Endothelial cell of umbilical vein (primary cell): Measurements from ENCODE around the gene SMARCA4. TPM values are rescaled to one million over a fixed set of nuclear protein-coding genes. Genes with fewer than 3 reads are reported as not detected.

ENCODE experiments used
- BruUV-seq: library from RNA; stranded (reverse); fragments of 400-500 nt; replicated peaks from 2 replicates; lab custom pipeline; 2021; lab: Mats Ljungman, UMichigan
- CTCF ChIA-PET: fragments of 300-600, 350-600 bp; sonication (Branson Sonifier 250); formaldehyde crosslinking; loops from one replicate; lab custom pipeline; 2021; ENCODE audit warnings: antibody characterized with exemption, inconsistent platforms; lab: Charles Lee
- POLR2A ChIA-PET: fragments of 300-600, 350-600 bp; sonication (Branson Sonifier 250); formaldehyde crosslinking; loops from one replicate; lab custom pipeline; 2021; ENCODE audit warnings: antibody characterized with exemption, inconsistent platforms; lab: Charles Lee
- DNase-seq: peaks from one replicate; pipeline ENCODE4 v3.0.0-alpha.2; 2011; ENCODE audit warnings: low read depth, low spot score
- FAIRE-seq: peaks from 2 replicates; lab custom pipeline; 2011; peaks lifted over from hg19 to GRCh38; lab: Jason Lieb, UNC
- H2AFZ ChIP-seq: 2 replicates; pipeline ENCODE4 v1.6.0; 2012; ENCODE audit warnings: low read depth, low read length, control low read depth, inconsistent platforms
- H3K27ac ChIP-seq: 2 replicates; pipeline ENCODE4 v1.5.1; 2011; ENCODE audit warnings: low read depth, mild to moderate bottlenecking, control low read depth, low read length, moderate library complexity; ENCODE audit not compliant: insufficient read depth
- H3K27me3 ChIP-seq, 2 experiments: 2 replicates each; pipeline versions ENCODE4 v1.6.0 to v1.6.1; 2011; ENCODE audit warnings: low read length in 2 of 2, mixed read lengths in 1 of 2; ENCODE audit not compliant: control insufficient read depth in 2 of 2, insufficient read depth in 2 of 2
- H3K36me3 ChIP-seq, 2 experiments: 2 replicates in 1 of 2; 3 replicates in 1 of 2; pipeline ENCODE4 v1.5.1; 2011; ENCODE audit warnings: low read length in 2 of 2, mild to moderate bottlenecking in 1 of 2, moderate library complexity in 1 of 2; ENCODE audit not compliant: control insufficient read depth in 2 of 2, insufficient read depth in 2 of 2; ENCODE audit errors: extremely low read depth in 1 of 2
- H3K4me1 ChIP-seq: 3 replicates; pipeline ENCODE4 v1.5.1; 2011; ENCODE audit warnings: mild to moderate bottlenecking, low read length; ENCODE audit not compliant: control insufficient read depth, insufficient read depth; ENCODE audit errors: extremely low read depth
- H3K4me2 ChIP-seq: 2 replicates; pipeline ENCODE4 v1.6.1; 2011; ENCODE audit warnings: low read length, control low read depth, mixed read lengths; ENCODE audit not compliant: insufficient read depth
- H3K4me3 ChIP-seq, 3 experiments: fragments of 200-600 bp in 1 of 3; sonication (generic), shearing (Covaris generic) in 1 of 3; replicated peaks in 1 of 3; 2 replicates each; pipeline ENCODE4 v1.5.1; 2011 to 2016; ENCODE audit warnings: control low read depth in 3 of 3, low read length in 3 of 3, mild to moderate bottlenecking in 2 of 3, inconsistent platforms in 1 of 3, low read depth in 1 of 3, moderate library complexity in 1 of 3; ENCODE audit not compliant: insufficient read depth in 1 of 3
- H3K79me2 ChIP-seq: 2 replicates; pipeline ENCODE4 v1.6.0; 2012; ENCODE audit warnings: low read length, inconsistent platforms; ENCODE audit not compliant: control insufficient read depth, insufficient read depth
- H3K9ac ChIP-seq: replicated peaks from 2 replicates; pipeline ENCODE3; 2011; ENCODE audit warnings: low read length, control low read depth; ENCODE audit not compliant: insufficient read depth; ENCODE audit errors: extremely low read depth
- H3K9me1 ChIP-seq: replicated peaks from 3 replicates; pipeline ENCODE4 v1.6.0; 2011; ENCODE audit warnings: mild to moderate bottlenecking, low read length; ENCODE audit not compliant: control insufficient read depth, insufficient read depth; ENCODE audit errors: extremely low read depth
- H3K9me3 ChIP-seq: replicated peaks from 2 replicates; pipeline ENCODE4 v1.5.1; 2012; ENCODE audit warnings: low read length, inconsistent platforms; ENCODE audit not compliant: control insufficient read depth, insufficient read depth
- H4K20me1 ChIP-seq: replicated peaks from 2 replicates; pipeline ENCODE3; 2011; ENCODE audit warnings: mild to moderate bottlenecking, low read length; ENCODE audit not compliant: control insufficient read depth, insufficient read depth; ENCODE audit errors: extremely low read depth
- EZH2 ChIP-seq: IDR thresholded peaks from 2 replicates; pipeline ENCODE4 v1.6.1; 2012; ENCODE audit warnings: borderline replicate concordance, low read depth, mild to moderate bottlenecking, moderate library complexity, low read length, inconsistent platforms; ENCODE audit not compliant: severe bottlenecking
- FOS ChIP-seq: IDR thresholded peaks from 2 replicates; pipeline ENCODE4 v1.6.1; 2011; ENCODE audit warnings: mild to moderate bottlenecking, low read length, moderate library complexity, borderline replicate concordance; ENCODE audit not compliant: insufficient read depth
- GATA2 ChIP-seq: IDR thresholded peaks from 2 replicates; pipeline ENCODE4 v1.7.0; 2011; ENCODE audit warnings: low read depth, mild to moderate bottlenecking, moderate library complexity, mixed read lengths, low read length; ENCODE audit not compliant: insufficient read length, insufficient read depth
- JUN ChIP-seq: IDR thresholded peaks from 2 replicates; pipeline ENCODE4 v1.6.1; 2011; ENCODE audit warnings: borderline replicate concordance, low read depth; ENCODE audit not compliant: insufficient read length, insufficient read depth
- MYC ChIP-seq: IDR thresholded peaks from one replicate; pipeline ENCODE4 v1.6.1; 2011; ENCODE audit warnings: mild to moderate bottlenecking, low read depth, low read length
- POLR2A ChIP-seq: IDR thresholded peaks from 2 replicates; pipeline ENCODE4 v1.6.1; 2012; ENCODE audit warnings: low read depth, mild to moderate bottlenecking, control low read depth, low read length
- POLR2AphosphoS5 ChIP-seq: IDR thresholded peaks from 2 replicates; pipeline ENCODE4 v1.6.1; 2012; ENCODE audit warnings: low read depth, mild to moderate bottlenecking, control low read depth, low read length, moderate library complexity; ENCODE audit not compliant: insufficient read depth
- dilution Hi-C: fragments of 300-500 bp; cut with MboI; formaldehyde crosslinking; loops from one replicate; pipeline ENCODE4 v1.15.0; 2019; ENCODE audit warnings: low sequenced_read_pairs; ENCODE audit not compliant: extremely low pct_ligation_motif_present
- intact Hi-C: fragments of 100-400 bp; cut with micrococcal nuclease; formaldehyde crosslinking; loops from one replicate; pipeline ENCODE4 v1.10.0; 2022
- polyA plus RNA-seq, 4 experiments: library from polyadenylated mRNA; depleted of rRNA in 3 of 4; stranded (reverse) in 3 of 4; unstranded in 1 of 4; fragments of >200 nt; gene quantifications; 2 replicates each; pipeline versions ENCODE4 v1.2.1 to v1.2.3, GENCODE V29; 2011 to 2012; ENCODE audit warnings: missing spikeins in 1 of 4
- total RNA-seq: library from RNA; stranded (reverse); gene quantifications from 2 replicates; pipeline ENCODE4 v1.2.3, GENCODE V29; 2021
- TF ChIP-seq, protein P1 (sequence below), 2 donors: IDR thresholded peaks; 1 replicate in 1 of 2; 2 replicates in 1 of 2; pipeline ENCODE4 v1.5.1; 2011; ENCODE audit warnings: low read length in 2 of 2, mild to moderate bottlenecking in 2 of 2, moderate library complexity in 2 of 2, control low read depth in 1 of 2, inconsistent platforms in 1 of 2, low read depth in 1 of 2; ENCODE audit not compliant: insufficient read depth in 1 of 2; ENCODE audit errors: extremely low read depth in 1 of 2
- TF ChIP-seq, protein P2 (sequence below): IDR thresholded peaks from 2 replicates; pipeline ENCODE4 v1.6.1; 2011; ENCODE audit not compliant: insufficient read depth, insufficient read length

SMARCA4 gene
- total and polyA plus RNA-seq, 2 donors (not counting 3 experiments of a cell fraction or from before 2014, with no cell fraction given) = 65.0 to 177 TPM

DNA sequence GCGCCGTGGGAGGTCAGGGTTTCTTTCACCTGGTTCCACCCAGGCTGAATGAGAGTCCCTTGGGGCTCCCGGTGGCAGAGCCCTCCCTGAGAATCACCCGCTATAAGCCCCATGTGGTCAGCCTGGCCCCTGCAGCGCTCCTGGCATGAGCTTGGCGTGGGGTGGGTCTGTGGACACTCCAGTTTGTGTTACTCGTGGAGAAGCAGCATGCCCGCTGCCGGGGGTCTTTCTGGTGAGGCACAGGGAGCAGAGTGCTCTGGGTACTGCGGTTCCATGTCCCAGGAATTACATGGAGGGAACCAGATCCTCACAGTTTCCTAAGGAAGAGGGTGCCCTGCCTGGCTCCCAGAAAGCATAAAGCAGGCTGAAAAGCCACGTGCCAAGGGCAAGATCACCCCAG is 62.2 kb downstream of the SMARCA4 start:
- Histone ChIP-seq H3K4me3 (no peak overlapping the region), H3K79me2 (no peaks in the 10 kb centered on the region), H3K36me3 (peaks cover 16 to 82% of the 10 kb centered on the region in 2 experiments), H3K4me2 (no peak overlapping the region), H3K27ac (no peak overlapping the region), H3K9ac (no peak overlapping the region), H4K20me1 (no peaks in the 10 kb centered on the region), H3K9me1 (no peaks in the 10 kb centered on the region), H3K4me1 (no peaks in the 10 kb centered on the region), H3K9me3 (no peaks in the 10 kb centered on the region), H2AFZ (no peak overlapping the region), H3K27me3 (no peaks in the 10 kb centered on the region)
- ChIA-PET POLR2A (no interaction called here), CTCF (interaction anchor here (0.7 to 2.7 kb wide), 3 partner anchors 77 to 152 kb away, joined by 3 to 8 read pairs (median 3); partner anchors contain the start of gene CARM1)
- FAIRE-seq = no peak
- intact Hi-C loops (no loop called here), dilution Hi-C loops (loop anchor here (10.0 kb wide), 1 partner anchor 108 kb away; no protein-coding TSS in a partner anchor)
- no peak for DNase-seq
- TF ChIP-seq FOS (no peak), POLR2AphosphoS5 (no peak), MYC (no peak), POLR2A (no peak), JUN (no peak), GATA2 (no peak), EZH2 (no peak)
- TF ChIP-seq, protein P1, sequence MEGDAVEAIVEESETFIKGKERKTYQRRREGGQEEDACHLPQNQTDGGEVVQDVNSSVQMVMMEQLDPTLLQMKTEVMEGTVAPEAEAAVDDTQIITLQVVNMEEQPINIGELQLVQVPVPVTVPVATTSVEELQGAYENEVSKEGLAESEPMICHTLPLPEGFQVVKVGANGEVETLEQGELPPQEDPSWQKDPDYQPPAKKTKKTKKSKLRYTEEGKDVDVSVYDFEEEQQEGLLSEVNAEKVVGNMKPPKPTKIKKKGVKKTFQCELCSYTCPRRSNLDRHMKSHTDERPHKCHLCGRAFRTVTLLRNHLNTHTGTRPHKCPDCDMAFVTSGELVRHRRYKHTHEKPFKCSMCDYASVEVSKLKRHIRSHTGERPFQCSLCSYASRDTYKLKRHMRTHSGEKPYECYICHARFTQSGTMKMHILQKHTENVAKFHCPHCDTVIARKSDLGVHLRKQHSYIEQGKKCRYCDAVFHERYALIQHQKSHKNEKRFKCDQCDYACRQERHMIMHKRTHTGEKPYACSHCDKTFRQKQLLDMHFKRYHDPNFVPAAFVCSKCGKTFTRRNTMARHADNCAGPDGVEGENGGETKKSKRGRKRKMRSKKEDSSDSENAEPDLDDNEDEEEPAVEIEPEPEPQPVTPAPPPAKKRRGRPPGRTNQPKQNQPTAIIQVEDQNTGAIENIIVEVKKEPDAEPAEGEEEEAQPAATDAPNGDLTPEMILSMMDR (IDR thresholded peaks at IDR 0.05; ENCODE audit: extremely low read depth in 1 of 2, insufficient read depth in 1 of 2, low read depth in 1 of 2, low read length in 2 of 2) = no peak
- TF ChIP-seq, protein P2, sequence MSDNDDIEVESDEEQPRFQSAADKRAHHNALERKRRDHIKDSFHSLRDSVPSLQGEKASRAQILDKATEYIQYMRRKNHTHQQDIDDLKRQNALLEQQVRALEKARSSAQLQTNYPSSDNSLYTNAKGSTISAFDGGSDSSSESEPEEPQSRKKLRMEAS = no peak
- BruUV-seq = no TSS peak
